GM12878 (cell line): ENCODE results near the gene HAVCR1. TPM values are rescaled to one million over a fixed set of nuclear protein-coding genes. Genes with fewer than 3 reads are reported as not detected.
"Not testable (repeated sequence)": the region's sequence is repeated elsewhere in the genome, so short reads cannot be mapped to it uniquely, and the experiment has no call there.

Source experiments
- ATAC-seq: fragments of 200-7000 bp; cut with Tn5 transposase; 3 replicates; pipeline ENCODE4 v1.9.1; 2020; ENCODE audit warnings: mild to moderate bottlenecking, moderate library complexity
- BruUV-seq: library from RNA; stranded (reverse); fragments of 400-500 nt; replicated peaks from 2 replicates; lab custom pipeline; 2021; lab: Mats Ljungman, UMichigan
- CTCF ChIA-PET: fragments of 300-600 bp; sonication (Branson Sonifier 250); formaldehyde crosslinking; extraction: SDS; loops from one replicate; lab custom pipeline; 2021; ENCODE audit warnings: inconsistent platforms; lab: Yijun Ruan, JAX
- POLR2A ChIA-PET: fragments of 350-600 bp; formaldehyde crosslinking; extraction: SDS; loops from one replicate; lab custom pipeline; 2021; ENCODE audit warnings: inconsistent platforms; lab: Charles Lee
- RAD21 ChIA-PET: fragments of 300-600 bp; sonication (Branson Sonifier 250); formaldehyde crosslinking; loops from one replicate; lab custom pipeline; 2023; ENCODE audit warnings: antibody characterized with exemption; ENCODE audit not compliant: unreplicated experiment; lab: Charles Lee
- SMC1A ChIA-PET: fragments of 300-600 bp; sonication (Branson Sonifier 250); formaldehyde crosslinking; loops from one replicate; lab custom pipeline; 2023; ENCODE audit not compliant: unreplicated experiment, uncharacterized antibody; lab: Charles Lee
- DNase-seq: peaks from one replicate; pipeline ENCODE4 v3.0.0-alpha.2; 2011; ENCODE audit warnings: low read depth, low spot score
- FAIRE-seq: peaks from 3 replicates; lab custom pipeline; 2011; peaks lifted over from hg19 to GRCh38; lab: Jason Lieb, UNC
- H2AFZ ChIP-seq: 2 replicates; pipeline ENCODE4 v1.6.0; 2011; ENCODE audit warnings: low read depth, low read length, control low read depth; ENCODE audit not compliant: control insufficient read depth
- H3K27ac ChIP-seq: 2 replicates; pipeline ENCODE4 v1.5.1; 2011; ENCODE audit warnings: control low read depth; ENCODE audit not compliant: control insufficient read depth, insufficient read depth
- H3K27me3 ChIP-seq, 2 experiments: replicated peaks in 1 of 2; 2 replicates each; pipeline versions ENCODE4 v1.6.0 to v1.6.1; 2011; ENCODE audit warnings: low read length in 1 of 2; ENCODE audit not compliant: control insufficient read depth in 2 of 2, insufficient read depth in 2 of 2
- H3K36me3 ChIP-seq, 2 experiments: 2 replicates each; pipeline ENCODE4 v1.5.1; 2011; ENCODE audit warnings: low read length in 1 of 2; ENCODE audit not compliant: control insufficient read depth in 2 of 2, insufficient read depth in 2 of 2
- H3K4me1 ChIP-seq: 2 replicates; pipeline ENCODE4 v1.6.1; 2011; ENCODE audit warnings: mild to moderate bottlenecking, low read length, moderate library complexity, mixed read lengths; ENCODE audit not compliant: control insufficient read depth, insufficient read depth
- H3K4me2 ChIP-seq: 2 replicates; pipeline ENCODE4 v1.6.0; 2011; ENCODE audit warnings: control low read depth; ENCODE audit not compliant: control insufficient read depth, insufficient read depth
- H3K4me3 ChIP-seq: fragments of 200-600 bp; sonication (generic); 2 replicates; pipeline ENCODE4 v1.5.1; 2016
- H3K79me2 ChIP-seq: 2 replicates; pipeline ENCODE4 v1.6.0; 2011; ENCODE audit warnings: low read length; ENCODE audit not compliant: control insufficient read depth, insufficient read depth
- H3K9ac ChIP-seq: 2 replicates; pipeline ENCODE4 v1.8.0; 2011; ENCODE audit warnings: low read length, control low read depth, mixed read lengths; ENCODE audit not compliant: control insufficient read depth, insufficient read depth
- H3K9me3 ChIP-seq: replicated peaks from 3 replicates; pipeline ENCODE4 v1.5.1; 2011; ENCODE audit warnings: mild to moderate bottlenecking, low read length; ENCODE audit not compliant: control insufficient read depth, insufficient read depth
- H4K20me1 ChIP-seq: 2 replicates; pipeline ENCODE4 v1.6.0; 2011; ENCODE audit not compliant: control insufficient read depth, insufficient read depth
- ASH2L ChIP-seq: fragments of 300-600, 200-600 bp; sonication (generic); IDR thresholded peaks from 2 replicates; pipeline ENCODE4 v1.6.1; 2017; ENCODE audit warnings: low read depth, mild to moderate bottlenecking, borderline replicate concordance
- ATF2 ChIP-seq: IDR thresholded peaks from 2 replicates; pipeline ENCODE4 v1.6.1; 2012; ENCODE audit warnings: low read length, inconsistent platforms
- ATF3 ChIP-seq: IDR thresholded peaks from 2 replicates; pipeline ENCODE4 v1.6.1; 2011; ENCODE audit warnings: low read depth, mild to moderate bottlenecking, low read length, moderate library complexity, borderline replicate concordance; ENCODE audit errors: extremely low read depth
- BCL11A ChIP-seq: IDR thresholded peaks from 2 replicates; pipeline ENCODE4 v1.6.1; 2011; ENCODE audit warnings: low read depth, low read length
- CHD2 ChIP-seq: IDR thresholded peaks from 2 replicates; pipeline ENCODE4 v1.6.1; 2011; ENCODE audit warnings: low read depth, low read length, improper control_type of control experiment, borderline replicate concordance
- GATAD2B ChIP-seq: fragments of 450-650 bp; conservative IDR thresholded peaks from 2 replicates; pipeline ENCODE4 v1.6.1; 2017; ENCODE audit warnings: low read depth, mild to moderate bottlenecking, moderate library complexity
- IRF4 ChIP-seq: IDR thresholded peaks from 2 replicates; pipeline ENCODE4 v1.6.1; 2011; ENCODE audit warnings: low read depth, low read length
- JUNB ChIP-seq: IDR thresholded peaks from 2 replicates; pipeline ENCODE4 v1.6.1; 2016; ENCODE audit warnings: antibody characterized with exemption, mild to moderate bottlenecking
- JUND ChIP-seq: IDR thresholded peaks from 2 replicates; pipeline ENCODE4 v1.6.1; 2012; ENCODE audit warnings: low read depth, mild to moderate bottlenecking, low read length, improper control_type of control experiment, moderate library complexity
- KAT2A ChIP-seq: conservative IDR thresholded peaks from 2 replicates; pipeline ENCODE4 v1.6.1; 2011; ENCODE audit warnings: low read depth, low read length; ENCODE audit not compliant: control insufficient read depth
- MEF2A ChIP-seq: IDR thresholded peaks from 2 replicates; pipeline ENCODE4 v1.6.1; 2011; ENCODE audit warnings: low read depth, mild to moderate bottlenecking, low read length, moderate library complexity; ENCODE audit not compliant: insufficient read depth
- NFIC ChIP-seq: IDR thresholded peaks from 2 replicates; pipeline ENCODE4 v1.6.1; 2012; ENCODE audit warnings: low read depth, mild to moderate bottlenecking, inconsistent platforms, low read length, moderate library complexity
- NR2F1 ChIP-seq: fragments of 450-650 bp; conservative IDR thresholded peaks from 2 replicates; pipeline ENCODE4 v1.6.1; 2017; ENCODE audit warnings: mild to moderate bottlenecking
- POLR2AphosphoS5 ChIP-seq: IDR thresholded peaks from 2 replicates; pipeline ENCODE4 v1.6.1; 2011; ENCODE audit warnings: mild to moderate bottlenecking, low read length, inconsistent platforms
- RUNX3 ChIP-seq: IDR thresholded peaks from 2 replicates; pipeline ENCODE4 v1.6.1; 2012; ENCODE audit warnings: low read length, inconsistent platforms
- SMARCA5 ChIP-seq: fragments of 450-650 bp; IDR thresholded peaks from 2 replicates; pipeline ENCODE4 v1.6.1; 2017; ENCODE audit warnings: mild to moderate bottlenecking
- WGBS: methylation state at CpG from one replicate; pipeline ENCODE4 v1.1.6; 2016; ENCODE audit warnings: low lambda C conversion rate; ENCODE audit not compliant: insufficient replicate concordance, insufficient coverage; ENCODE audit errors: missing lambda C conversion rate; 5-methylcytosine and 5-hydroxymethylcytosine counted together
- in situ Hi-C: fragments of 300-500 bp; cut with MboI; formaldehyde crosslinking; loops from 9 replicates; pipeline ENCODE4 v1.14.3; 2018; ENCODE audit warnings: mixed read lengths
- intact Hi-C: fragments of 100-400 bp; cut with micrococcal nuclease; formaldehyde crosslinking; loops from one replicate; pipeline ENCODE4 v1.14.2; 2022; ENCODE audit not compliant: unreplicated experiment
- polyA plus RNA-seq, 11 experiments: library from polyadenylated mRNA; depleted of rRNA in 4 of 11; unstranded in 6 of 11; stranded (reverse) in 5 of 11; fragments of >200 nt; fragmentation: Nextera tagmentation in 4 of 11; fragmentation: Illumina TruSeq in 1 of 11; extraction: Ambion mirVana in 4 of 11; extraction: Trizol in 1 of 11; gene quantifications; 1 replicate in 1 of 11; 2 replicates in 10 of 11; pipeline versions ENCODE4 v1.2.1 to v1.2.3, GENCODE V29; 2011 to 2016; ENCODE audit warnings: inconsistent platforms in 2 of 11, missing spikeins in 2 of 11, low read depth in 1 of 11
- total RNA-seq, 4 experiments: library from RNA; depleted of rRNA in 3 of 4; stranded (reverse); fragments of >200 nt in 3 of 4; fragmentation: Illumina TruSeq in 1 of 4; extraction: Trizol in 1 of 4; gene quantifications; 2 replicates each; pipeline versions ENCODE4 v1.2.1 to v1.2.3, GENCODE V29; 2013 to 2021

The HAVCR1 gene
- total and polyA plus RNA-seq, 10 of the 15 experiments (the other 5 are each of a cell fraction or from before 2014, with no cell fraction given): 0.08 to 0.45 TPM; not detected in 8

- no peak for FAIRE-seq
Observed at GRCh38 chr5:157029457-157029856, 29.5 kb downstream of the HAVCR1 start.

GRCh38 chr5:157027663-157028062 lies 31.3 kb downstream of the HAVCR1 start:
- DNase-seq: peak; percentile 43
- H3K36me3 ChIP-seq, H3K9ac ChIP-seq, BruUV-seq, H2AFZ ChIP-seq, in situ Hi-C loops, H3K79me2 ChIP-seq, H4K20me1 ChIP-seq, H3K27ac ChIP-seq, H3K27me3 ChIP-seq, H3K4me1 ChIP-seq, H3K9me3 ChIP-seq, H3K4me3 ChIP-seq: not testable (repeated sequence)
- ChIA-PET SMC1A (interaction anchor here (0.9 to 4.0 kb wide), 6 partner anchors 18 to 138 kb away, joined by 3 to 14 read pairs (median 6); no protein-coding TSS in a partner anchor), RAD21 (interaction anchor here (0.6 to 1.4 kb wide), 5 partner anchors 91 to 360 kb away, joined by 3 to 6 read pairs (median 3); no protein-coding TSS in a partner anchor), POLR2A (interaction anchor here (0.9 kb wide), 1 partner anchor 132 kb away, joined by 3 read pairs; no protein-coding TSS in a partner anchor), CTCF (interaction anchor here (0.7 to 4.2 kb wide), 12 partner anchors 10 to 1069 kb away, joined by 3 to 49 read pairs (median 4); no protein-coding TSS in a partner anchor)
- peak overlapping the region; percentile 44 for H3K4me2 ChIP-seq
- FAIRE-seq: peak; percentile 85
- WGBS: 5% methylated on average over 2 of the region's 2 CpGs
- ATAC-seq: peak; percentile 91
- intact Hi-C loops: loop anchor here (1.0 to 5.0 kb wide), 7 partner anchors 47 to 190 kb away; no protein-coding TSS in a partner anchor
- TF ChIP-seq JUNB (peak; percentile 84), JUND (peak; percentile 26; the same call in 1 of the 2 replicates), NFIC (peak; percentile 59), ATF2 (peak; percentile 35; the same call in 1 of the 2 replicates), BCL11A (0 out of 2 replicates have a peak, but pooled peaks have one; percentile 24), IRF4 (peak; percentile 66; the same call in 1 of the 2 replicates), RUNX3 (peak; percentile 55), MEF2A (0 out of 2 replicates have a peak, but pooled peaks have one; percentile 34)

More at GRCh38 chr5:157029457-157029856, 29.5 kb downstream of the HAVCR1 start:
- ChIA-PET POLR2A (no interaction called here), SMC1A (interaction anchor here (0.6 to 2.6 kb wide), 6 partner anchors 9 to 378 kb away, joined by 3 to 14 read pairs (median 3); no protein-coding TSS in a partner anchor), RAD21 (interaction anchor here (0.7 to 2.2 kb wide), 3 partner anchors 93 to 103 kb away, joined by 3 to 5 read pairs (median 4); no protein-coding TSS in a partner anchor), CTCF (interaction anchor here (0.8 to 2.9 kb wide), 5 partner anchors 11 to 138 kb away, joined by 3 to 9 read pairs (median 5); no protein-coding TSS in a partner anchor)
- peaks cover 6% of the 10 kb centered on the region for H3K4me1 ChIP-seq
- H3K36me3 ChIP-seq: no peaks in the 10 kb centered on the region
- no peaks in the 10 kb centered on the region for H4K20me1 ChIP-seq
- in situ Hi-C loops (no loop called here), intact Hi-C loops (loop anchor here (5.0 kb wide), 4 partner anchors 88 to 192 kb away; no protein-coding TSS in a partner anchor)
- H2AFZ ChIP-seq: no peak overlapping the region
- H3K4me2 ChIP-seq: no peak overlapping the region
- no peaks in the 10 kb centered on the region for H3K27me3 ChIP-seq
- no peak overlapping the region for H3K27ac ChIP-seq
- H3K4me3 ChIP-seq: no peak overlapping the region
- WGBS: 27% methylated on average over 3 of the region's 3 CpGs
- DNase-seq (no peak), ATAC-seq (peak; percentile 11; the same call in 2 of the 3 replicates)
- no peak for TF ChIP-seq ATF3
- no peak for TF ChIP-seq SMARCA5
- no peak for TF ChIP-seq ASH2L
- TF ChIP-seq RUNX3: no peak
- no peak for TF ChIP-seq POLR2AphosphoS5
- TF ChIP-seq NR2F1: no peak
- TF ChIP-seq KAT2A: no peak
- no peak for TF ChIP-seq GATAD2B
- TF ChIP-seq CHD2: no peak
- H3K9ac ChIP-seq: no peak overlapping the region
- no peaks in the 10 kb centered on the region for H3K79me2 ChIP-seq
- BruUV-seq: no TSS peak
- no peaks in the 10 kb centered on the region for H3K9me3 ChIP-seq
